ENCODE data around the gene GNL3.
"Not testable (repeated sequence)": the region's sequence is repeated elsewhere in the genome, so short reads cannot be mapped to it uniquely, and the experiment has no call there.

The GNL3 gene

GRCh38 chr3:52719618-52720017 is 33.8 kb downstream of the GNL3 start:
- DNase-seq (ENCODE audit: low read depth, low spot score), result no peak

GRCh38 chr3:52721002-52721729 is 35.3 kb downstream of the GNL3 start:
- DNase-seq (ENCODE audit: low read depth, low spot score), result no peak

- no peak for DNase-seq (ENCODE audit: low read depth, low spot score)
These were observed 35.8 kb downstream of the GNL3 start for GRCh38 chr3:52721730-52722008.

- no peak for DNase-seq (ENCODE audit: low read depth, low spot score)
These were observed 36.7 kb downstream of the GNL3 start for GRCh38 chr3:52722491-52722890.

GRCh38 chr3:52723935-52724334 is 38.1 kb downstream of the GNL3 start:
- DNase-seq (ENCODE audit: low read depth, low spot score), result no peak

GRCh38 chr3:52724511-52724910 is 38.7 kb downstream of the GNL3 start:
- no peak for DNase-seq (ENCODE audit: low read depth, low spot score)

- DNase-seq (ENCODE audit: low read depth, low spot score), result not testable (repeated sequence)
These were observed 42.9 kb downstream of the GNL3 start for GRCh38 chr3:52728753-52729152.

GRCh38 chr3:52730681-52731080 is 44.8 kb downstream of the GNL3 start:
- no peak for DNase-seq (ENCODE audit: low read depth, low spot score)

- DNase-seq (ENCODE audit: low read depth, low spot score), result no peak
These were observed 45.8 kb downstream of the GNL3 start for GRCh38 chr3:52731590-52731989.

- DNase-seq (ENCODE audit: low read depth, low spot score), result no peak
These were observed 47.5 kb downstream of the GNL3 start for GRCh38 chr3:52733256-52733891.

- DNase-seq (ENCODE audit: low read depth, low spot score), result no peak
These were observed 53.9 kb downstream of the GNL3 start for GRCh38 chr3:52739730-52740129.

- DNase-seq (ENCODE audit: low read depth, low spot score), result no peak
These were observed 56.7 kb downstream of the GNL3 start for GRCh38 chr3:52742418-52743041.

GRCh38 chr3:52743152-52743551 is 57.3 kb downstream of the GNL3 start:
- no peak for DNase-seq (ENCODE audit: low read depth, low spot score)

GRCh38 chr3:52743721-52744120 is 57.9 kb downstream of the GNL3 start:
- no peak for DNase-seq (ENCODE audit: low read depth, low spot score)

All from brain pericyte (primary cell).